Activated CD8-positive, alpha-beta T cell treated with anti-CD3 and anti-CD28 coated beads for 36 hours (primary cell): Measurements from ENCODE around the gene HSPA2. TPM values are rescaled to one million over a fixed set of nuclear protein-coding genes. Genes with fewer than 3 reads are reported as not detected.

ENCODE experiments used
- ATAC-seq: fragments of 200-7000 bp; cut with Tn5 transposase; one replicate; pipeline ENCODE4 v1.10.0; 2021; ENCODE audit warnings: mild to moderate bottlenecking, moderate library complexity
- CTCF ChIA-PET: fragments of 350-600 bp; sonication (Branson Sonifier 250); formaldehyde crosslinking; loops from one replicate; lab custom pipeline; 2021; ENCODE audit warnings: antibody characterized with exemption; lab: Charles Lee
- POLR2A ChIA-PET: fragments of 350-600 bp; sonication (Branson Sonifier 250); formaldehyde crosslinking; loops from one replicate; lab custom pipeline; 2021; ENCODE audit warnings: antibody characterized with exemption; lab: Charles Lee
- DNase-seq: peaks from one replicate; pipeline ENCODE4 v3.0.0-alpha.2; 2020
- H3K27ac Mint-ChIP-seq: one replicate; pipeline ENCODE4 v1.8.0; 2021; ENCODE audit warnings: mild to moderate bottlenecking, mixed read lengths
- H3K27me3 Mint-ChIP-seq: one replicate; pipeline ENCODE4 v1.8.0; 2021; ENCODE audit warnings: mixed read lengths
- H3K36me3 Mint-ChIP-seq: one replicate; pipeline ENCODE4 v1.8.0; 2021; ENCODE audit warnings: low read depth, mixed read lengths
- H3K4me1 Mint-ChIP-seq: one replicate; pipeline ENCODE4 v1.8.0; 2021; ENCODE audit warnings: low read depth, mixed read lengths
- H3K4me3 Mint-ChIP-seq: one replicate; pipeline ENCODE4 v1.8.0; 2021; ENCODE audit warnings: mild to moderate bottlenecking, moderate library complexity, mixed read lengths
- H3K9me3 Mint-ChIP-seq: one replicate; pipeline ENCODE4 v1.8.0; 2021; ENCODE audit warnings: mixed read lengths
- intact Hi-C: fragments of 100-400 bp; cut with micrococcal nuclease; formaldehyde crosslinking; loops from one replicate; pipeline ENCODE4 v1.10.0; 2022
- total RNA-seq, 2 experiments: library from RNA; stranded (reverse); gene quantifications; one replicate each; pipeline ENCODE4 v1.2.3, GENCODE V29; 2021
- TF ChIP-seq, protein P1 (sequence below): fragments of 200-600 bp; IDR thresholded peaks from one replicate; pipeline ENCODE4 v1.8.0; 2022; ENCODE audit warnings: antibody characterized with exemption, mild to moderate bottlenecking

HSPA2 gene
- total RNA-seq, 2 experiments from 2014 or later: 2.9 to 3.6 TPM

DNA sequence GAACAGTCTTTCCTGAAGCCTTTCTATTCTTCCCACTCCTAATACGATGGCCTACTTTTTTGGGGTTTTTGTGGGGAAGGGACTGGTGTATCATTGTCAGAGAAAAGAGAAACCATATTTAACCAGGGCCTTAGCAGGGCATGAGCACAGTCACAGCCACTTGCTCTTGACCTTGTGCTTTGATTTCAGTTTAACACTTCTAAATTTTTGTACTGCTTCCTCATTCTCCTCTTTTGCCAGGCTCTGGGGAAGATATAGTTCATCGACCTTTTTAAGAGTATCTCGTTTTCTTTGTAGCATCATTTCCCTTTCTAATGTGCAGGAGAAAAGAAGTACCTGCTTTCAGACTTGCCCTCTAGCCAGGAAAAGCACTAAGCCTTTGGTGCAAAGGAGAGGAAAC, 33.8 kb upstream of the HSPA2 start:
- intact Hi-C loops: loop anchor here (5.0 kb wide), 1 partner anchor 36 kb away; the partner anchor contains the start of gene HSPA2
- ChIA-PET CTCF (no interaction called here), POLR2A (interaction anchor here (0.8 to 0.9 kb wide), 2 partner anchors 120 to 399 kb away, joined by 3 to 4 read pairs; no protein-coding TSS in a partner anchor)
- DNase-seq: no peak
- peak overlapping the region; percentile 93 for H3K27ac Mint-ChIP-seq
- H3K4me1 Mint-ChIP-seq: peaks cover 40% of the 10 kb centered on the region
- no peaks in the 10 kb centered on the region for H3K9me3 Mint-ChIP-seq
- H3K27me3 Mint-ChIP-seq: no peaks in the 10 kb centered on the region
- ATAC-seq: no peak
- peak overlapping the region; percentile 79 for H3K4me3 Mint-ChIP-seq
- TF ChIP-seq, protein P1, sequence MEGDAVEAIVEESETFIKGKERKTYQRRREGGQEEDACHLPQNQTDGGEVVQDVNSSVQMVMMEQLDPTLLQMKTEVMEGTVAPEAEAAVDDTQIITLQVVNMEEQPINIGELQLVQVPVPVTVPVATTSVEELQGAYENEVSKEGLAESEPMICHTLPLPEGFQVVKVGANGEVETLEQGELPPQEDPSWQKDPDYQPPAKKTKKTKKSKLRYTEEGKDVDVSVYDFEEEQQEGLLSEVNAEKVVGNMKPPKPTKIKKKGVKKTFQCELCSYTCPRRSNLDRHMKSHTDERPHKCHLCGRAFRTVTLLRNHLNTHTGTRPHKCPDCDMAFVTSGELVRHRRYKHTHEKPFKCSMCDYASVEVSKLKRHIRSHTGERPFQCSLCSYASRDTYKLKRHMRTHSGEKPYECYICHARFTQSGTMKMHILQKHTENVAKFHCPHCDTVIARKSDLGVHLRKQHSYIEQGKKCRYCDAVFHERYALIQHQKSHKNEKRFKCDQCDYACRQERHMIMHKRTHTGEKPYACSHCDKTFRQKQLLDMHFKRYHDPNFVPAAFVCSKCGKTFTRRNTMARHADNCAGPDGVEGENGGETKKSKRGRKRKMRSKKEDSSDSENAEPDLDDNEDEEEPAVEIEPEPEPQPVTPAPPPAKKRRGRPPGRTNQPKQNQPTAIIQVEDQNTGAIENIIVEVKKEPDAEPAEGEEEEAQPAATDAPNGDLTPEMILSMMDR: no peak
- peaks cover 52% of the 10 kb centered on the region for H3K36me3 Mint-ChIP-seq

- TF ChIP-seq, protein P1: no peak
- ChIA-PET POLR2A (interaction anchor here (0.5 to 0.9 kb wide), 4 partner anchors 120 to 398 kb away, joined by 3 to 4 read pairs (median 4); no protein-coding TSS in a partner anchor), CTCF (interaction anchor here (0.7 to 4.0 kb wide), 4 partner anchors 23 to 128 kb away, joined by 3 to 29 read pairs (median 4); no protein-coding TSS in a partner anchor)
- peak overlapping the region; percentile 79 for H3K4me3 Mint-ChIP-seq
- peaks cover 44% of the 10 kb centered on the region for H3K36me3 Mint-ChIP-seq
- H3K9me3 Mint-ChIP-seq: no peaks in the 10 kb centered on the region
- intact Hi-C loops: loop anchor here (5.0 kb wide), 1 partner anchor 35 kb away; the partner anchor contains the start of gene HSPA2
- peak overlapping the region; percentile 93 for H3K27ac Mint-ChIP-seq
- peak; percentile 69 for DNase-seq
- H3K27me3 Mint-ChIP-seq: no peaks in the 10 kb centered on the region
- no peak for ATAC-seq
- peaks cover 46% of the 10 kb centered on the region for H3K4me1 Mint-ChIP-seq
Measured at GRCh38 chr14:64507376-64508156, 33.0 kb upstream of the HSPA2 start.

GRCh38 chr14:64508215-64508776, 32.2 kb upstream of the HSPA2 start:
- Mint-ChIP-seq H3K36me3 (peaks cover 39% of the 10 kb centered on the region), H3K9me3 (no peaks in the 10 kb centered on the region), H3K4me3 (peak overlapping the region; percentile 79), H3K4me1 (peaks cover 49% of the 10 kb centered on the region), H3K27me3 (no peaks in the 10 kb centered on the region), H3K27ac (peak overlapping the region; percentile 93)
- ChIA-PET CTCF (interaction anchor here (0.7 to 4.0 kb wide), 5 partner anchors 24 to 128 kb away, joined by 3 to 29 read pairs (median 4); no protein-coding TSS in a partner anchor), POLR2A (interaction anchor here (0.5 to 1.3 kb wide), 4 partner anchors 12 to 194 kb away, joined by 3 to 4 read pairs (median 3); no protein-coding TSS in a partner anchor)
- ATAC-seq (no peak), DNase-seq (no peak)
- TF ChIP-seq, protein P1: no peak
- intact Hi-C loops: loop anchor here (5.0 kb wide), 1 partner anchor 34 kb away; the partner anchor contains the start of gene HSPA2

DNA sequence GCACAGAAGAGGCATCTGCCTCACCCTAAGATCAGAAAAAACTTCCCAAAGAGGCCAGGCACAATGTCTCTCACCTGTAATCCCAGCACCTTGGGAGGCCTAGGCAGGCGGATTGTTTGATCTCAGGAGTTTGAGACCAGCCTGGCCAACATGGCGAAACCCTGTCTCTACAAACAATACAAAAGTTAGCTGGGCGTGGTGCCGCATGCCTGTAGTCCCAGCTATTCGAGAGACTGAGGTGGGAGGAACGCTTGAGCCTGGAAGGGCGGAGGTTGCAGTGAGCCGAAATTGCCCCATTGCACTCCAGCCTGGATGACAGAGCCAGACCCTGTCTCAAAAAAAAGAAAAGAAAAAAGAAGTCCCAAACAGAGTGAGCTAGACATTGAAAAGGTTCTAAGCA, 31.5 kb upstream of the HSPA2 start:
- peak overlapping the region; percentile 73 for H3K27ac Mint-ChIP-seq
- DNase-seq (no peak), ATAC-seq (no peak)
- H3K9me3 Mint-ChIP-seq: no peaks in the 10 kb centered on the region
- TF ChIP-seq, protein P1: no peak
- H3K4me3 Mint-ChIP-seq: peak overlapping the region; percentile 79
- H3K27me3 Mint-ChIP-seq: no peaks in the 10 kb centered on the region
- H3K4me1 Mint-ChIP-seq: peaks cover 54% of the 10 kb centered on the region
- ChIA-PET CTCF (interaction anchor here (1.0 to 4.0 kb wide), 8 partner anchors 14 to 165 kb away, joined by 3 to 44 read pairs (median 5); partner anchors contain the start of gene HSPA2), POLR2A (interaction anchor here (1.1 to 1.3 kb wide), 2 partner anchors 11 to 12 kb away, joined by 3 read pairs; no protein-coding TSS in a partner anchor)
- intact Hi-C loops: loop anchor here (5.0 kb wide), 1 partner anchor 33 kb away; the partner anchor contains the start of gene HSPA2
- H3K36me3 Mint-ChIP-seq: peaks cover 41% of the 10 kb centered on the region
